Measurements from ENCODE around the gene GTF2A1. TPM values are rescaled to one million over a fixed set of nuclear protein-coding genes. Genes with fewer than 3 reads are reported as not detected.
A peak's percentile ranks its signal among the peaks of the same experiment; 100 is the strongest.

The GTF2A1 gene
- total RNA-seq, 1 experiment from 2014 or later: 49.0 TPM

DNA sequence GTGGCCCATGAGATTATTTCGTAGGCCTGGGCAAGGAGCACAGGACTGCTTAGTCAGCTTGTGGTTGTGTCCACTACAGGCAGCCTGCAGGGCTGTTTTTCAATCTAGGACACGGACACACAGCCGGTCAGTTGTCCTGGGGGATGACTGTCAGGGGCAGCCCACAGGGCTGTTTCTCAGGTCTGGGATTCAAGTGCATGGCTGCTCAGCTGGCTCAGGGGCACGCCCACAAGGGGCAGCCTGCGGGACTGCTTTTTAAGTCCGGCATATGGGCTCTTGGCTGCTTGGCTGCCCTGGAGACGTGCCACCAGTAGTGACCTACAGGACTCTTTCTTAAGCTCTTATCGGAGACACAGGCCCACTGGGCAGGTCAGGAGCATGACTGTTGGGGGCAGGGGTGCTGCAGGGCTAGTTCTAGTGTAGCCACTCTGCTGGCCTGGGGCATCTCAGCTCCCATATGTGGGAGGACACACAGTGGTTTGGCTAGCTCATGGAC lies 26.6 kb upstream of the GTF2A1 start:
- Mint-ChIP-seq H3K4me3 (no peak overlapping the region), H3K4me1 (no peaks in the 10 kb centered on the region), H3K36me3 (peaks cover 24% of the 10 kb centered on the region), H3K27me3 (ENCODE audit: low read depth) (peaks cover 11% of the 10 kb centered on the region; the same call in 1 of the 2 replicates), H3K9me3 (peaks cover 31% of the 10 kb centered on the region), H3K27ac (no peak overlapping the region)
- POLR2A ChIA-PET: no interaction called here
- DNase-seq (ENCODE audit: low spot score) (no peak), ATAC-seq (peak; percentile 41; the same call in 1 of the 2 replicates)
- TF ChIP-seq, protein P1, sequence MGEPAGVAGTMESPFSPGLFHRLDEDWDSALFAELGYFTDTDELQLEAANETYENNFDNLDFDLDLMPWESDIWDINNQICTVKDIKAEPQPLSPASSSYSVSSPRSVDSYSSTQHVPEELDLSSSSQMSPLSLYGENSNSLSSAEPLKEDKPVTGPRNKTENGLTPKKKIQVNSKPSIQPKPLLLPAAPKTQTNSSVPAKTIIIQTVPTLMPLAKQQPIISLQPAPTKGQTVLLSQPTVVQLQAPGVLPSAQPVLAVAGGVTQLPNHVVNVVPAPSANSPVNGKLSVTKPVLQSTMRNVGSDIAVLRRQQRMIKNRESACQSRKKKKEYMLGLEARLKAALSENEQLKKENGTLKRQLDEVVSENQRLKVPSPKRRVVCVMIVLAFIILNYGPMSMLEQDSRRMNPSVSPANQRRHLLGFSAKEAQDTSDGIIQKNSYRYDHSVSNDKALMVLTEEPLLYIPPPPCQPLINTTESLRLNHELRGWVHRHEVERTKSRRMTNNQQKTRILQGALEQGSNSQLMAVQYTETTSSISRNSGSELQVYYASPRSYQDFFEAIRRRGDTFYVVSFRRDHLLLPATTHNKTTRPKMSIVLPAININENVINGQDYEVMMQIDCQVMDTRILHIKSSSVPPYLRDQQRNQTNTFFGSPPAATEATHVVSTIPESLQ (CRISPR knock-in tag; IDR thresholded peaks at IDR 0.05): no peak
- TF ChIP-seq, protein P2, sequence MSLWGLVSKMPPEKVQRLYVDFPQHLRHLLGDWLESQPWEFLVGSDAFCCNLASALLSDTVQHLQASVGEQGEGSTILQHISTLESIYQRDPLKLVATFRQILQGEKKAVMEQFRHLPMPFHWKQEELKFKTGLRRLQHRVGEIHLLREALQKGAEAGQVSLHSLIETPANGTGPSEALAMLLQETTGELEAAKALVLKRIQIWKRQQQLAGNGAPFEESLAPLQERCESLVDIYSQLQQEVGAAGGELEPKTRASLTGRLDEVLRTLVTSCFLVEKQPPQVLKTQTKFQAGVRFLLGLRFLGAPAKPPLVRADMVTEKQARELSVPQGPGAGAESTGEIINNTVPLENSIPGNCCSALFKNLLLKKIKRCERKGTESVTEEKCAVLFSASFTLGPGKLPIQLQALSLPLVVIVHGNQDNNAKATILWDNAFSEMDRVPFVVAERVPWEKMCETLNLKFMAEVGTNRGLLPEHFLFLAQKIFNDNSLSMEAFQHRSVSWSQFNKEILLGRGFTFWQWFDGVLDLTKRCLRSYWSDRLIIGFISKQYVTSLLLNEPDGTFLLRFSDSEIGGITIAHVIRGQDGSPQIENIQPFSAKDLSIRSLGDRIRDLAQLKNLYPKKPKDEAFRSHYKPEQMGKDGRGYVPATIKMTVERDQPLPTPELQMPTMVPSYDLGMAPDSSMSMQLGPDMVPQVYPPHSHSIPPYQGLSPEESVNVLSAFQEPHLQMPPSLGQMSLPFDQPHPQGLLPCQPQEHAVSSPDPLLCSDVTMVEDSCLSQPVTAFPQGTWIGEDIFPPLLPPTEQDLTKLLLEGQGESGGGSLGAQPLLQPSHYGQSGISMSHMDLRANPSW (CRISPR knock-in tag; conservative IDR thresholded peaks at IDR 0.05; ENCODE audit: low read depth): no peak
- no peak for TF ChIP-seq IRF2 (CRISPR knock-in tag; IDR thresholded peaks at IDR 0.05; ENCODE audit: borderline replicate concordance, low read depth)
- CTCF ChIA-PET: no interaction called here

GRCh38 chr14:81246461-81247270 lies 25.9 kb upstream of the GTF2A1 start:
- ATAC-seq (no peak), DNase-seq (ENCODE audit: low spot score) (no peak)
- CTCF ChIA-PET: no interaction called here
- Mint-ChIP-seq H3K27ac (no peak overlapping the region), H3K4me3 (no peak overlapping the region), H3K27me3 (ENCODE audit: low read depth) (peaks cover 11% of the 10 kb centered on the region; the same call in 1 of the 2 replicates), H3K4me1 (no peaks in the 10 kb centered on the region), H3K9me3 (peaks cover 31% of the 10 kb centered on the region), H3K36me3 (peaks cover 24% of the 10 kb centered on the region)
- POLR2A ChIA-PET: interaction anchor here (0.7 kb wide), 1 partner anchor 104 kb away, joined by 3 read pairs; no protein-coding TSS in a partner anchor
- no peak for TF ChIP-seq ZNF121 (CRISPR knock-in tag; IDR thresholded peaks at IDR 0.05)
- no peak for TF ChIP-seq PRDM15 (CRISPR knock-in tag; IDR thresholded peaks at IDR 0.05)
- TF ChIP-seq ELF4 (CRISPR knock-in tag; IDR thresholded peaks at IDR 0.05; ENCODE audit: low read depth): no peak
- no peak for TF ChIP-seq MYBL2 (CRISPR knock-in tag; IDR thresholded peaks at IDR 0.05)
- no peak for TF ChIP-seq TCF7 (CRISPR knock-in tag; IDR thresholded peaks at IDR 0.05; ENCODE audit: low read depth)
- no peak for TF ChIP-seq ETV6 (CRISPR knock-in tag; IDR thresholded peaks at IDR 0.05)
- TF ChIP-seq CREM (CRISPR knock-in tag; IDR thresholded peaks at IDR 0.05): no peak
- no peak for TF ChIP-seq CREB1 (CRISPR knock-in tag; IDR thresholded peaks at IDR 0.05)
- no peak for TF ChIP-seq E2F1 (CRISPR knock-in tag; IDR thresholded peaks at IDR 0.05)
- no peak for TF ChIP-seq ZNF317 (CRISPR knock-in tag; IDR thresholded peaks at IDR 0.05; ENCODE audit: borderline replicate concordance, low read depth)
- no peak for TF ChIP-seq ERG (CRISPR knock-in tag; IDR thresholded peaks at IDR 0.05)
- TF ChIP-seq, protein P3, sequence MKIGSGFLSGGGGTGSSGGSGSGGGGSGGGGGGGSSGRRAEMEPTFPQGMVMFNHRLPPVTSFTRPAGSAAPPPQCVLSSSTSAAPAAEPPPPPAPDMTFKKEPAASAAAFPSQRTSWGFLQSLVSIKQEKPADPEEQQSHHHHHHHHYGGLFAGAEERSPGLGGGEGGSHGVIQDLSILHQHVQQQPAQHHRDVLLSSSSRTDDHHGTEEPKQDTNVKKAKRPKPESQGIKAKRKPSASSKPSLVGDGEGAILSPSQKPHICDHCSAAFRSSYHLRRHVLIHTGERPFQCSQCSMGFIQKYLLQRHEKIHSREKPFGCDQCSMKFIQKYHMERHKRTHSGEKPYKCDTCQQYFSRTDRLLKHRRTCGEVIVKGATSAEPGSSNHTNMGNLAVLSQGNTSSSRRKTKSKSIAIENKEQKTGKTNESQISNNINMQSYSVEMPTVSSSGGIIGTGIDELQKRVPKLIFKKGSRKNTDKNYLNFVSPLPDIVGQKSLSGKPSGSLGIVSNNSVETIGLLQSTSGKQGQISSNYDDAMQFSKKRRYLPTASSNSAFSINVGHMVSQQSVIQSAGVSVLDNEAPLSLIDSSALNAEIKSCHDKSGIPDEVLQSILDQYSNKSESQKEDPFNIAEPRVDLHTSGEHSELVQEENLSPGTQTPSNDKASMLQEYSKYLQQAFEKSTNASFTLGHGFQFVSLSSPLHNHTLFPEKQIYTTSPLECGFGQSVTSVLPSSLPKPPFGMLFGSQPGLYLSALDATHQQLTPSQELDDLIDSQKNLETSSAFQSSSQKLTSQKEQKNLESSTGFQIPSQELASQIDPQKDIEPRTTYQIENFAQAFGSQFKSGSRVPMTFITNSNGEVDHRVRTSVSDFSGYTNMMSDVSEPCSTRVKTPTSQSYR (CRISPR knock-in tag; IDR thresholded peaks at IDR 0.05): no peak
